ENCODE measurements around the gene LARP6. TPM values are rescaled to one million over a fixed set of nuclear protein-coding genes. Genes with fewer than 3 reads are reported as not detected.

LARP6 gene
- total RNA-seq, 2 donors from 2014 or later, result 20.0 to 44.2 TPM

GRCh38 chr15:70794596-70795310 lies 59.2 kb downstream of the LARP6 start:
- H3K27me3 ChIP-seq, result no peaks in the 10 kb centered on the region
- TF ChIP-seq POLR2A (IDR thresholded peaks at IDR 0.05), result no peak
- TF ChIP-seq, protein P1, sequence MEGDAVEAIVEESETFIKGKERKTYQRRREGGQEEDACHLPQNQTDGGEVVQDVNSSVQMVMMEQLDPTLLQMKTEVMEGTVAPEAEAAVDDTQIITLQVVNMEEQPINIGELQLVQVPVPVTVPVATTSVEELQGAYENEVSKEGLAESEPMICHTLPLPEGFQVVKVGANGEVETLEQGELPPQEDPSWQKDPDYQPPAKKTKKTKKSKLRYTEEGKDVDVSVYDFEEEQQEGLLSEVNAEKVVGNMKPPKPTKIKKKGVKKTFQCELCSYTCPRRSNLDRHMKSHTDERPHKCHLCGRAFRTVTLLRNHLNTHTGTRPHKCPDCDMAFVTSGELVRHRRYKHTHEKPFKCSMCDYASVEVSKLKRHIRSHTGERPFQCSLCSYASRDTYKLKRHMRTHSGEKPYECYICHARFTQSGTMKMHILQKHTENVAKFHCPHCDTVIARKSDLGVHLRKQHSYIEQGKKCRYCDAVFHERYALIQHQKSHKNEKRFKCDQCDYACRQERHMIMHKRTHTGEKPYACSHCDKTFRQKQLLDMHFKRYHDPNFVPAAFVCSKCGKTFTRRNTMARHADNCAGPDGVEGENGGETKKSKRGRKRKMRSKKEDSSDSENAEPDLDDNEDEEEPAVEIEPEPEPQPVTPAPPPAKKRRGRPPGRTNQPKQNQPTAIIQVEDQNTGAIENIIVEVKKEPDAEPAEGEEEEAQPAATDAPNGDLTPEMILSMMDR (IDR thresholded peaks at IDR 0.05), result no peak
- 74 to 80% methylated on average over 12 of the region's 12 CpGs for WGBS, 2 donors
- no peak overlapping the region for H3K4me3 ChIP-seq
- no peaks in the 10 kb centered on the region for H3K36me3 ChIP-seq (replicated peaks in 1 of 2; ENCODE audit: insufficient read depth in 1 of 2, low read depth in 2 of 2)
- DNase-seq (no peak), ATAC-seq (no peak)
- H3K27ac ChIP-seq, result peak overlapping the region in 1 of 4 donors; percentile 32
- peaks cover 3% of the 10 kb centered on the region for H3K4me1 ChIP-seq
- intact Hi-C loops (cut with DNase I), result no loop called here
- no peaks in the 10 kb centered on the region for H3K9me3 ChIP-seq

DNA sequence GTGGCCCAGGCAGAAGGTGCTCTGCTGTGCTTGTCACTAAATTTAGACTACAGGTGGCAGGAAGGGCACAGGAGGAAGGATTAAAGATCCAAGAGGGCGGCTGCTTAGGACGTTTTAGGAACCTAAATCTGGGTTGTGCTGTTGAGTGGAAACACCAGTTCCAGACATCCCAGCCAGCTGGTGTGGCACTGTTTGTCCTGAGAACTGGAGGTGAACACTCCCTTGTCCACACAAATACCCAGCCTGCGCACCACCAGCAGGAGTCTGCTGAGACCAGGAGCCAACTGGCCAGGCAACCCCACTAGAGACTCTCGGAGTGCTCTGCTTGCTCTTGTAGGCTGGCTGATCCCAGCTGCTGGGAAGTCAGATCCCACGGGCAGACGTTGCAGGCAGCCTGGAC lies 60.3 kb downstream of the LARP6 start:
- no peak for DNase-seq
- intact Hi-C loops (cut with DNase I), result no loop called here
- WGBS, 2 donors, result 63 to 73% methylated on average over 4 to 6 of the region's 6 CpGs
- no peak overlapping the region for H3K4me3 ChIP-seq
- no peaks in the 10 kb centered on the region for H3K27me3 ChIP-seq
- TF ChIP-seq POLR2A (IDR thresholded peaks at IDR 0.05), result no peak
- TF ChIP-seq, protein P1 (IDR thresholded peaks at IDR 0.05), result no peak
- no peaks in the 10 kb centered on the region for H3K36me3 ChIP-seq (replicated peaks in 1 of 2; ENCODE audit: insufficient read depth in 1 of 2, low read depth in 2 of 2)
- H3K4me1 ChIP-seq, result no peaks in the 10 kb centered on the region
- H3K27ac ChIP-seq, result no peak overlapping the region
- no peak for ATAC-seq
- no peaks in the 10 kb centered on the region for H3K9me3 ChIP-seq

- H3K9me3 ChIP-seq, result no peaks in the 10 kb centered on the region
- WGBS, 2 donors, result 50 to 64% methylated on average over 2 of the region's 2 CpGs
- H3K27me3 ChIP-seq, result no peaks in the 10 kb centered on the region
- H3K27ac ChIP-seq, result no peak overlapping the region
- TF ChIP-seq, protein P1 (IDR thresholded peaks at IDR 0.05), result no peak
- no peak for TF ChIP-seq POLR2A (IDR thresholded peaks at IDR 0.05)
- H3K4me3 ChIP-seq, result no peak overlapping the region
- ATAC-seq (no peak), DNase-seq (no peak)
- H3K4me1 ChIP-seq, result no peaks in the 10 kb centered on the region
- H3K36me3 ChIP-seq (replicated peaks in 1 of 2; ENCODE audit: insufficient read depth in 1 of 2, low read depth in 2 of 2), result no peaks in the 10 kb centered on the region
- intact Hi-C loops (cut with DNase I), result no loop called here
Measured at GRCh38 chr15:70792171-70792573, 61.8 kb downstream of the LARP6 start.

- Histone ChIP-seq H3K27ac (no peak overlapping the region), H3K27me3 (no peaks in the 10 kb centered on the region), H3K36me3 (replicated peaks in 1 of 2; ENCODE audit: insufficient read depth in 1 of 2, low read depth in 2 of 2) (no peaks in the 10 kb centered on the region), H3K4me1 (no peaks in the 10 kb centered on the region), H3K4me3 (no peak overlapping the region), H3K9me3 (no peaks in the 10 kb centered on the region)
- no peak for TF ChIP-seq POLR2A (IDR thresholded peaks at IDR 0.05)
- TF ChIP-seq, protein P1 (IDR thresholded peaks at IDR 0.05), result no peak
- 57 to 69% methylated on average over 4 to 5 of the region's 5 CpGs for WGBS, 2 donors
- DNase-seq (no peak), ATAC-seq (no peak)
- intact Hi-C loops (cut with DNase I), result no loop called here
Measured at GRCh38 chr15:70791259-70791658, 62.7 kb downstream of the LARP6 start.

- DNase-seq, result no peak
- ATAC-seq, result no peak
- Histone ChIP-seq H3K4me3 (no peak overlapping the region), H3K9me3 (no peaks in the 10 kb centered on the region), H3K4me1 (no peaks in the 10 kb centered on the region), H3K27ac (no peak overlapping the region), H3K36me3 (replicated peaks in 1 of 2; ENCODE audit: insufficient read depth in 1 of 2, low read depth in 2 of 2) (no peaks in the 10 kb centered on the region), H3K27me3 (no peaks in the 10 kb centered on the region)
- TF ChIP-seq, protein P1 (IDR thresholded peaks at IDR 0.05), result no peak
- no peak for TF ChIP-seq POLR2A (IDR thresholded peaks at IDR 0.05)
- 66 to 76% methylated on average over 4 of the region's 4 CpGs for WGBS, 2 donors
- intact Hi-C loops (cut with DNase I), result no loop called here
Measured at GRCh38 chr15:70789213-70789612, 64.7 kb downstream of the LARP6 start.

All from body of pancreas (tissue), 4 donors.